Measurements from ENCODE around the gene ADARB2. TPM values are rescaled to one million over a fixed set of nuclear protein-coding genes. Genes with fewer than 3 reads are reported as not detected.

The ADARB2 gene
- total and polyA plus RNA-seq, 10 of the 15 experiments (the other 5 are each of a cell fraction or from before 2014, with no cell fraction given) = 0.02 to 4.1 (median 0.76) TPM

- FAIRE-seq (no peak), ATAC-seq (peak; percentile 30; the same call in 1 of the 3 replicates), DNase-seq (ENCODE audit: low read depth, low spot score) (no peak)
- ChIA-PET RAD21 (ENCODE audit: unreplicated experiment) (no interaction called here), SMC1A (ENCODE audit: uncharacterized antibody, unreplicated experiment) (interaction anchor here (1.0 kb wide), 1 partner anchor 13 kb away, joined by 3 read pairs; no protein-coding TSS in a partner anchor), CTCF (interaction anchor here (0.5 to 1.8 kb wide), 2 partner anchors 17 to 18 kb away, joined by 3 to 5 read pairs; no protein-coding TSS in a partner anchor), POLR2A (no interaction called here)
- intact Hi-C loops (cut with micrococcal nuclease; ENCODE audit: unreplicated experiment) (no loop called here), in situ Hi-C loops (cut with MboI) (no loop called here)
- Histone ChIP-seq H3K27me3 (replicated peaks in 1 of 2; ENCODE audit: control insufficient read depth in 2 of 2, insufficient read depth in 2 of 2, low read length in 1 of 2) (no peaks in the 10 kb centered on the region), H3K4me2 (ENCODE audit: control insufficient read depth, insufficient read depth) (no peak overlapping the region), H3K9me3 (replicated peaks; ENCODE audit: control insufficient read depth, insufficient read depth, low read length) (no peaks in the 10 kb centered on the region), H3K9ac (ENCODE audit: control insufficient read depth, insufficient read depth, low read length) (no peak overlapping the region), H3K4me3 (no peak overlapping the region), H3K79me2 (ENCODE audit: control insufficient read depth, insufficient read depth, low read length) (no peaks in the 10 kb centered on the region), H3K27ac (ENCODE audit: control insufficient read depth, insufficient read depth) (no peak overlapping the region), H2AFZ (ENCODE audit: control insufficient read depth, low read depth, low read length) (no peak overlapping the region), H3K4me1 (ENCODE audit: control insufficient read depth, insufficient read depth, low read length) (no peaks in the 10 kb centered on the region), H4K20me1 (ENCODE audit: control insufficient read depth, insufficient read depth) (no peaks in the 10 kb centered on the region), H3K36me3 (ENCODE audit: control insufficient read depth in 2 of 2, insufficient read depth in 2 of 2, low read length in 1 of 2) (no peaks in the 10 kb centered on the region)
- WGBS (ENCODE audit: insufficient coverage, insufficient replicate concordance, low lambda C conversion rate, missing lambda C conversion rate) = 39% methylated on average over 18 of the region's 18 CpGs
- BruUV-seq (replicated peaks) = no TSS peak
- TF ChIP-seq RBBP5 (conservative IDR thresholded peaks at IDR 0.05) (no peak), STAT3 (IDR thresholded peaks at IDR 0.05; ENCODE audit: low read depth, low read length) (no peak), NFIC (IDR thresholded peaks at IDR 0.05; ENCODE audit: low read depth, low read length) (no peak), LARP7 (IDR thresholded peaks at IDR 0.05) (no peak)
Measured at GRCh38 chr10:1403508-1404322, 333.6 kb downstream of the ADARB2 start.

- BruUV-seq (replicated peaks) = no TSS peak
- 57% methylated on average over 27 of the region's 27 CpGs for WGBS (ENCODE audit: insufficient coverage, insufficient replicate concordance, low lambda C conversion rate, missing lambda C conversion rate)
- TF ChIP-seq E4F1 (IDR thresholded peaks at IDR 0.05; ENCODE audit: borderline replicate concordance, partially characterized antibody) = no peak
- no peak for TF ChIP-seq ELK1 (IDR thresholded peaks at IDR 0.05; ENCODE audit: low read depth, low read length)
- TF ChIP-seq FOS (IDR thresholded peaks at IDR 0.05; ENCODE audit: borderline replicate concordance, extremely low read depth, insufficient read length) = no peak
- no peak for TF ChIP-seq CEBPZ (IDR thresholded peaks at IDR 0.05; ENCODE audit: low read depth, low read length)
Measured at GRCh38 chr10:1402816-1403507, 334.4 kb downstream of the ADARB2 start.

More at GRCh38 chr10:1402816-1403507, 334.4 kb downstream of the ADARB2 start:
- Histone ChIP-seq H4K20me1 (ENCODE audit: control insufficient read depth, insufficient read depth) (no peaks in the 10 kb centered on the region), H3K4me3 (no peak overlapping the region), H3K4me2 (ENCODE audit: control insufficient read depth, insufficient read depth) (no peak overlapping the region), H2AFZ (ENCODE audit: control insufficient read depth, low read depth, low read length) (no peak overlapping the region), H3K79me2 (ENCODE audit: control insufficient read depth, insufficient read depth, low read length) (no peaks in the 10 kb centered on the region), H3K27me3 (replicated peaks in 1 of 2; ENCODE audit: control insufficient read depth in 2 of 2, insufficient read depth in 2 of 2, low read length in 1 of 2) (no peaks in the 10 kb centered on the region), H3K4me1 (ENCODE audit: control insufficient read depth, insufficient read depth, low read length) (no peaks in the 10 kb centered on the region), H3K27ac (ENCODE audit: control insufficient read depth, insufficient read depth) (no peak overlapping the region), H3K9me3 (replicated peaks; ENCODE audit: control insufficient read depth, insufficient read depth, low read length) (no peaks in the 10 kb centered on the region), H3K9ac (ENCODE audit: control insufficient read depth, insufficient read depth, low read length) (no peak overlapping the region), H3K36me3 (ENCODE audit: control insufficient read depth in 2 of 2, insufficient read depth in 2 of 2, low read length in 1 of 2) (no peaks in the 10 kb centered on the region)
- FAIRE-seq (no peak), DNase-seq (ENCODE audit: low read depth, low spot score) (no peak), ATAC-seq (no peak)
- intact Hi-C loops (cut with micrococcal nuclease; ENCODE audit: unreplicated experiment) = no loop called here
- CTCF ChIA-PET = interaction anchor here (1.0 kb wide), 1 partner anchor 9 kb away, joined by 4 read pairs; no protein-coding TSS in a partner anchor
- POLR2A ChIA-PET = no interaction called here
- SMC1A ChIA-PET (ENCODE audit: uncharacterized antibody, unreplicated experiment) = interaction anchor here (1.0 kb wide), 1 partner anchor 12 kb away, joined by 3 read pairs; no protein-coding TSS in a partner anchor
- in situ Hi-C loops (cut with MboI) = no loop called here
- RAD21 ChIA-PET (ENCODE audit: unreplicated experiment) = no interaction called here

Measured in GM12878 (cell line).